Stimulated activated CD8-positive, alpha-beta memory T cell treated with anti-CD3 and anti-CD28 coated beads, Interleukin-12 subunit alpha, Interleukin-12 subunit beta, amount 100 ng/mL, for 4 hours (primary cell): ENCODE data around the gene VSIG10L2.

Experiments
- DNase-seq: peaks from one replicate; pipeline ENCODE4 v3.0.0-alpha.2; 2020; ENCODE audit warnings: low read depth

The VSIG10L2 gene

GRCh38 chr11:125947419-125948277 is 1.8 kb downstream of the VSIG10L2 start:
- DNase-seq: no peak

GRCh38 chr11:125948278-125949051 is 2.6 kb downstream of the VSIG10L2 start:
- no peak for DNase-seq

DNA sequence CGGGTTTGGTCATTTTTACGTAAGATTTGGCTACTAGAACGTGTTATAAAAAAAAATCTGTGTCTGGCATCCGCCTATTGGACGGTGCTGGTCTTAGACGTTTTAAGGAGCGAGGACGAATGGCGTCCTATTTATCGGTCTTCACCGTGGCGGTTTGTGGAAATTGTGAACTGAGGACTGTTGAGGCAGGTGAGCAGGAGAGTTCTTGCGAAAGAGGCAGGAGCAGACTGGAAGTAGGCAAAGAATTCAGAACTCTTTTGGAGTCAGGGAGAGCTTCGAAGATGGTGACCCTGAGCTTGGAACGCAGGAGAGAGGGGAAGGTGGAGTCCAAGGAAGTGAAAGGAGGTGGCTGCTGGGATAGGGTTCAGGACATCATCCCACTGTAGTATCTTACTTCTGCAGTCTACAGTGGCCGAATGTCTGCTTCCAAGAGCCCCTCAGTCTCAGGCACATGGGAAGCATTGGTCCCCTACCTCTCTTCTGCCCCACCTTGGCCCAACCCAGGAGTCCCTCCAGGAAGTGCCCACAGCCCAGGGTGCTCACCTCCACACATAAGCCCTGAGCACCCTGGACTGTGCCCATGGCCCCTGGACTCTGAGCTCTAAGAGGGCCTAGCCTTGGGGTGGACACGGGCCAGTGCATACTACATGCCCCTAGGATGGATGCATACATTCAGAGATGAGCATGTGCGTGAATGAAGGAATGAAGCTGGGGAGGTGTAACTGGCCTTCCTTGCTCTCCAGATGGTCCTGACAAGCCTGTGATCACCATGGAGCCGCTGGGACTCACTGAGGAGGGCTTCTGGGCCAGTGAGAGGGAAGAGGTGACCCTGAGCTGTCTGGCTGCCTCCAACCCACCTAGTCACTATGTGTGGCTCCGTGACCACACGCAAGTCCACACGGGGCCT is 3.7 kb downstream of the VSIG10L2 start:
- no peak for DNase-seq

DNA sequence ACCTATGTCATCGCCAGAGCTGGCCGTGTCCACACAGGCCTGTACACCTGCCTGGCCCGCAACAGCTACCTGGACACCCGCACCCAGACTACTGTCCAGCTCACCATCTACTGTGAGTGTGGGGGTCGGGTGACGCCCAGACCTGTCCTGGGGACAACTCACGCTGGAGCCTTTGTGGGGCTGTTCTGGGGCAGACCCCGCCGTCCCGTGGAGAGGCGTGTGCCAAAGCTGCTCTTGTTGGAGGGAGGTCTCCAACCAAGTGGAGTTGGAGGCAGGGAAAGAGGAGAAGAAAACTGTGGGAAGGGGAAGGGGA is 4.3 kb downstream of the VSIG10L2 start:
- DNase-seq: no peak

DNA sequence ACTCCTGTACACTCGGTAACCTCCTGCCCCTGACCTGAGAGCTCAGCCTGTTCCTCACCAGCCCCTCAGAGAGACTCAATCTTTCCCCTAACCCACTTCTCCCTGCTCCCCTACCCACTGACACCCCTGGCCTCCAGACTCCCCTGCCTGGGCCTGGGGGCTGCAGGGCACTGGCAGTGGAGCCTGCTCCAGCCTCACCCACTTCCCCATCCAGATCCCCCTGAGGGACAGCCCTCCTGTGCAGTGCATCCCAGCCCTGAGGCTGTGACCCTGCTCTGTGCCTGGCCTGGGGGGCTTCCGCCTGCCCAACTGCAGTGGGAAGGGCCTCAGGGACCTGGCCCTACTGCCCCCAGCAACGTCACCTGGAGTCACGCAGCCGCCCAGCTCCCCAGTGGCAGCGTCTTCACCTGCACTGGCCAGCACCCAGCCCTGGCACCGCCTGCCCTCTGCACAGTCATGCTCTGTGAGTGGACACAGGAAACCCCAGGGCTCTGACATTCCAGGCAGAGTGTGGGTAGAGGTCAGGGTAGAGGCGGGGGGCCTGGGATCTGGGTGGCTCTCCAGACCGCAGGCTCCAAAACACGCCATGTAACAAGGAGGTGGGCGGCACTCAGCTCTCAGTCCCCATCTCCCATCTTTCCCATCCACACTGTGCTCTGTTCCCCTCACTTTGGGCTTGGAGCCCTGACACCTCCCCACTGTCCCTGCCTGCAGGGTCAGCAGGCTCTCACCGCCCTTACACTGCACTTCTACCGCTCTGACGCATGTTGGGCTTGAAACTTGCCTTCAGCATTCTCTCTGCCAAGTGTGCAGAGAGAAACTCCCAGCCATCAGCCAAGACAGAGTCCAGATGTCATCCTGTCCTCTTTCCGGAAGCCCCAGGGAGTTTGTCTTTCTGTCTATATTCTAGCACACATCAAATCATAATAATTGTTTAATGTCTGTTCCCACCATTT is 5.1 kb downstream of the VSIG10L2 start:
- no peak for DNase-seq

DNA sequence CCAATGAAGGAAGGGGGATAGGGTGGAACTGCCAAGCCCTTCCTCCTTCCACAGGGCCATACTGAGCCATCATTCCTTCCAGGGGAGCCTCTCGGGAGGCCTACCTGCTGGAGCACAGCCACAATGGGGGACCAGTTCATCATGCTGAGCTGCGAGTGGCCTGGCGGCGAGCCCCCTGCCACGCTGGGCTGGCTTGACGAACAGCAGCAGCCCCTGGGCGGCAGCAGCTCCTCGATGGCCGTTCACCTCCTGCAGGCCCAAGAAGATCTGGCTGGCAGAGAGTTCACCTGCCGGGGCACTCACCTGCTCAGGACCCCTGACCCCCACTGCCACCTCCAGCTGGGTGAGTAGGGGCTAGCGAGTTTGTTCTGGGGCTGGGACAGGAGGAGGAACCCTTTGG is 5.9 kb downstream of the VSIG10L2 start:
- no peak for DNase-seq

GRCh38 chr11:125952559-125952958 is 6.7 kb downstream of the VSIG10L2 start:
- DNase-seq: no peak

DNA sequence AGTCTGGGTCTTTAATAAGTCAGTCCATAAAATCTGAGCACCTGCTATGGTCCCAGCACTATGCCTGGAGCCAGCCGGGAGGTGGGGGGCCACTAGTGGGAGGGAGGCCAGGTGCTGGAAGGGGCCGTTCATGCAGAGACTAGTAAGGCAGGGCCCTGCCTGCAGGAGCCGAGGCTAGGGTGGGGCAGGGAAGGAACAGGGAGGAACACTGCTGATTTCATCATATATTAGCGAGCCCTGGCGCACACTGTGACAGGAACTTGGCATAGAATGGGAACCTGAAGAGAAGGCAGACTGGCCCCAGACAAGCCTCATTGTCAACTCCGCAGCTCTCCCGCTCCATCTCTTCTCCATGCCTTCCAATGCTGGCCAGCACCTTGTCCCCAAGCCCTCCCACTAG is 7.1 kb downstream of the VSIG10L2 start:
- DNase-seq: no peak

DNA sequence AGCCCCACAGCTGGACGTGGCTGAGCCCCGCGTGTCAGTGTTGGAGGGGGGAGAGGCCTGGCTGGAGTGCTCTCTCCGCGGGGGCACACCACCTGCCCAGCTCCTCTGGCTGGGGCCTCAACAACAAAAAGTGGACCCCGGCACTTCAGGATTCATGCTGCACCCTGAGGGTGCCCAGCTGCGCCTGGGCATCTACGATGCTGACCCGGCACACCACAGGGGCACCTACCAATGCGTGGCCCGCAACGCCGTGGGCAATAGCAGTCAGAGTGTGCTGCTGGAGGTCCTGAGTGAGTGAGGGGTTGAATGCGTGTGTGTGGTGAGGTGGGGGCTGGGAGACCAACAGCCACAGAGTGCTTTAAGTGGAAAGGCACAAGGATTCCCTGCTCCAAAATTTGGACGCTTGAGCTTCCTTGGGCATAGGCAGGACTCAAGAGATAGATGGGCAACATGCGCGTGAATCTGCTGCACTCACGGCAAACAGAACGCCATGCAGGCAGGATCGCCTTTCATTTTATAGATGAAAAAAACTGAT is 7.6 kb downstream of the VSIG10L2 start:
- no peak for DNase-seq

DNA sequence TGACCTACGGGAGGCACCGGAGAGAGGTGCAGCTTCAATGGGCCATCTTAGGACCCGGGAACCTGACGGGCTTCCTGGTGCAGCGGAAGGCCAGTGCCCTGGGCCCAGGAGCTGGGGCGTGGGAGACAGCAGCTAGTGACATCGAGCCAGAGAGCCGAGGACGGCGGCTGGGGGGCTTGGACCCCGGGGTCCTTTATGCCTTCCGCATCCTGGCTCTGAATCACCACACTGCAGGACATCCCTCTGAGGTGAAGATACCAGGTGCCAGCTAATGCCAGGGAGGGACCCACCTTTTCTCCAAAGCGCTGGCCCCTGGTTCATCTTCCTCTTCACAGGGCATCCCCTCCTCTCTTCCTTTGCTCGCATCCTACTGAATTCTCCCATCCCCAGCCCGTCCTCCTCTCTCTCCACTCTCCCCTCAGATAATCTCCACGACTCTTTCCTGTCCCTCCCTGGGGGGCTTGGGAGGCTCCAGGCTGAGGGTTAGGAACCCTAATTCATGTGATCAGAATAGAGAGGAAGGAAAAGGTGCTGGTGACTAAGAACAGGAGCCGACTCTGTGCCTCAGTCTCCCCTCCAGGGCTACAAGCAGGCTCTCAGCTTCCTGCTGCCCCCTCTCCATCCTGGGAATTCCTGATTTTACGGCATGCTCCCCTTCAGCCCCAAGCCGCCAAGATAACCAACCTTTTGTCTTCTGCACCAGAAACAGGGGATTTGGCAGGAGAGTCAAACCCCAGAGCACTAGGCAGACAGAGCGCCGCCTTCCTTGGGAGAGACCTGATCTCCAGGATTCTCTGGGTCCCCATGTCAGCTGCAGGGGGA is 8.5 kb downstream of the VSIG10L2 start:
- DNase-seq: no peak

- no peak for DNase-seq
Measured at GRCh38 chr11:125954945-125955640, 9.2 kb downstream of the VSIG10L2 start.

- no peak for DNase-seq
Measured at GRCh38 chr11:125955856-125956255, 10.0 kb downstream of the VSIG10L2 start.

DNA sequence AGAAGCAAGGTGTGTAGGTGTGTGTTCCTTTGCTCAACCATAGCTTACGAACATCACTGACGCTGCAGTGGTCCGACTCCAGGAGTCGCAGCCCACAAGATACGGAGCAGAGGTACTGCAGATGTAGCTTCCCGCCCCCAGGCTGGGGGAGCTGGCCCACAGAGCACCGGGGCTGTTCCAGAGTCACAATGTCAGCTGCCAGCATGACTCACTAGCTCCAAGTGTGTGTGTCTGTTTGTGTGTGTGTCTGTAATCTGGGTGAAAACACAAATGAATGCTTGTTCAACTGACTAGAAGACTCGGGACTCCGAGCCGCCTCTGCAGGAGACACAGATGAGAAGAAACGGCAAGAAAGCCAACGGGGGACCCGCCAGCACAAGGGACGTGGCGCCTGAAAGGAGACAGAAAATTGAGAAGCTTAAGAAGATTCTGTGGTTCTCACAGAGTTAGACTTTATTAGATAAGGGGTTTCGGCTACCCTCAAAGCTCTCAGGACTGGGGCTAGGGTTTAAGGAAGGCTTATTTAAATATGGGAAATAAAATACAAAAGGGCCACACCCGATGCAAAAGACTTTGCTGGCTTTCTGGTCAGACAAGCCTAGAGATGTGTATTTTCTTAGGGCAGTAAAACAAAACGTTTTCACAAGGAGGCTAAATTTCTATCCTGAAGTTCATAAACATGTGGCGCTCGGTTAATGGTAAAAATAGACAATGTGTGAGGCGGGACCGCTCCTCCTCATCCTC is 10.7 kb downstream of the VSIG10L2 start:
- no peak for DNase-seq

DNA sequence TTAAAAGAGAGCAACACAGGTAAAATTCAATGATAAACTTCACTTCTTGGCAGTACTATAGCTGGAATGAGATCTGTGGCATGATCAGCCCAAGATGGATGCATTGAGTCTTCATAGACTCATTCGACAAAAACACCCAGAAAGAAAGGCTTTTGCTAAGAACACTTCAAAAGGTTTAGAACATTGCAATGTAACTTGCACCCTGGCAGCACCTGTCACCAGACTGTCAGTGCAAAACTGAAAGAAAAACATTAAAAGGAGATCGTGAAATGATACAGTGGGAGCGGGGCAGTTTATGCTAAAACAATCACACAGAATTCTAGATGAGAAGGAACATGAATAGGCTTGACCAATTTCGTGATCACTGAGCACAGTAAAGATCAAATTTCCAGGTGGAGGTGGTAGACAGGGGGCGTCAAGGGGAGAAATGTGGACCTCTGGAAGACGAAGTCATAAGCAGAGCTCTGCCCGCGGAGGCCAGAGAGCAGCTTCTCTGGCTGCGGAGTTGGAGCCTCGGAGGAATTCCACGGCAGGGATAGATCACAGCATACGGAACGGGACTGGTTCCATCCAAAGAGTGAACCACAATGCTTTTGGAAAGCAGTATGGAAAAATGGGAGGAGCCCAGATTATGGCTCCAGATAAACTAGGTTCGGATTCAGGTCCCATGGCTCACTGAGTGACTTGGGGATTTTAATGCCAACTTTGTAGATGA is 11.9 kb downstream of the VSIG10L2 start:
- no peak for DNase-seq

- no peak for DNase-seq
Measured at GRCh38 chr11:125958872-125959400, 13.1 kb downstream of the VSIG10L2 start.

DNA sequence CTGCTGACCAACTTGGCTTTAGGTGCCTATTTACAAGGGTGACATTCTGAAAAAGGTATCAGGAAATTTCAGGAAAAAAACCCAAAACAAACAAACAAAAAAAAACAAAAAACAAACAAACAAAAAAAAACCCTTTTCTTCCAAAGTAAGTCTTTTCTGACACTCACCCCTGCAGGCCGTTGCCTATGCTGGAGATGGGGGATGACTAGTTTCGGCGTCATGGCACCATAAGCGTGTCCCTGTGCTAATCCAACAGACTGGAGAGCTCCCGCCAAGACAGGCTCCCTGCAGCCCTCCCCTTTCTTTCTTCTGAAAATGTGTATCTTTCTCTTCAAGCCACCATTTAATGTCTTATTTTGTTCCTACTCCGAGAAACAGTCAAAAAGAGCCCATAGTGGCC is 13.7 kb downstream of the VSIG10L2 start:
- DNase-seq: no peak

DNA sequence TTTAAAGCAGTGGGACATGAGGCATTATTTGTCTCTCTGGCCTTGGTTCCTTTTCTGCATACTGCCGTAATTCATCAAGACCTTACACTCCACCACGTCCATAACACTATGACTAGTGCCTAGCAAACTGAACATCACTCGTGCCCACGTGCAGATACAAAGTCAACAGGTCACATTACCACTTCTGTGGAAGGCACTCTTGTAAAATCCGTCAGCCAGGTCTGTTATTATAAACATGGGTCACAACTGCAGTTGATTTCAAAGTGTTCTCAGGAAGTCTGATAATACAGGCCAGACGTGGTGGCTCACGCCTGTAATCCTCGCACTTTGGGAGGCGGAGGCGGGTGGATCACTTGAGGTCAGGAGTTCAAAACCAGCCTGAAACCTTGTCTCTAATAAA is 14.1 kb downstream of the VSIG10L2 start:
- no peak for DNase-seq

GRCh38 chr11:125960771-125961170 is 14.9 kb downstream of the VSIG10L2 start:
- no peak for DNase-seq
